MM.1S (cell line): ENCODE measurements around the gene IL1RAPL1.

Experiments
- DNase-seq: peaks from one replicate; pipeline ENCODE4 v3.0.0-alpha.2; 2015
- H2AFZ ChIP-seq: fragments of 300-600 bp; sonication (generic); 2 replicates; pipeline ENCODE4 v1.6.0; 2016; ENCODE audit warnings: antibody characterized with exemption, low read length
- H3F3A ChIP-seq: fragments of 300-600 bp; sonication (generic); 2 replicates; pipeline ENCODE4 v1.6.1; 2016; ENCODE audit warnings: mild to moderate bottlenecking, antibody characterized with exemption, low read length, moderate library complexity, mixed read lengths; ENCODE audit not compliant: insufficient read depth
- H3K27ac ChIP-seq: fragments of 300-600 bp; sonication (generic); 2 replicates; pipeline ENCODE4 v1.5.1; 2016; ENCODE audit warnings: mild to moderate bottlenecking, low read length
- H3K27me3 ChIP-seq: fragments of 300-600 bp; sonication (generic); replicated peaks from 2 replicates; pipeline ENCODE4 v1.6.0; 2016; ENCODE audit warnings: low read length; ENCODE audit not compliant: insufficient read depth
- H3K36me3 ChIP-seq: fragments of 300-600 bp; sonication (generic); replicated peaks from 2 replicates; pipeline ENCODE4 v1.6.1; 2016; ENCODE audit warnings: mild to moderate bottlenecking, low read length, mixed read lengths; ENCODE audit not compliant: insufficient read depth
- H3K4me1 ChIP-seq: fragments of 300-600 bp; sonication (generic); 2 replicates; pipeline ENCODE4 v1.6.1; 2016; ENCODE audit warnings: low read length, mixed read lengths
- H3K4me2 ChIP-seq: fragments of 300-600 bp; sonication (generic); 2 replicates; pipeline ENCODE4 v1.6.0; 2016; ENCODE audit warnings: low read depth, low read length
- H3K4me3 ChIP-seq: fragments of 300-600 bp; sonication (generic); 2 replicates; pipeline ENCODE4 v1.5.1; 2016; ENCODE audit warnings: low read length, mixed read lengths
- H3K79me2 ChIP-seq: fragments of 300-600 bp; sonication (generic); 2 replicates; pipeline ENCODE4 v1.6.1; 2016; ENCODE audit warnings: mixed run types, low read length, mixed read lengths
- H3K9ac ChIP-seq: fragments of 300-600 bp; sonication (generic); 2 replicates; pipeline ENCODE4 v1.6.1; 2016; ENCODE audit warnings: low read length, mixed read lengths
- H3K9me2 ChIP-seq: fragments of 300-600 bp; sonication (generic); replicated peaks from 2 replicates; pipeline ENCODE4 v1.6.1; 2016; ENCODE audit warnings: mild to moderate bottlenecking, low read length, mixed read lengths; ENCODE audit not compliant: insufficient read depth
- H3K9me3 ChIP-seq: fragments of 300-600 bp; sonication (generic); replicated peaks from 2 replicates; pipeline ENCODE4 v1.6.1; 2016; ENCODE audit warnings: mild to moderate bottlenecking, low read length, mixed read lengths; ENCODE audit not compliant: insufficient read depth
- H4K20me1 ChIP-seq: fragments of 300-600 bp; sonication (generic); 2 replicates; pipeline ENCODE4 v1.6.1; 2016; ENCODE audit warnings: mild to moderate bottlenecking, low read length, moderate library complexity, mixed read lengths; ENCODE audit not compliant: insufficient read depth
- CTCF ChIP-seq: fragments of 300-600 bp; sonication (generic); IDR thresholded peaks from 2 replicates; pipeline ENCODE4 v1.5.1; 2016; ENCODE audit warnings: antibody characterized with exemption, low read length, mixed read lengths
- EZH2 ChIP-seq: fragments of 300-600 bp; sonication (generic); optimal IDR thresholded peaks from 2 replicates; pipeline ENCODE3; 2017; ENCODE audit warnings: low read depth, mild to moderate bottlenecking, antibody characterized with exemption, low read length, mixed read lengths
- EZH2phosphoT487 ChIP-seq: fragments of 300-600 bp; sonication (generic); IDR thresholded peaks from 2 replicates; pipeline ENCODE4 v1.6.1; 2018; ENCODE audit warnings: antibody characterized with exemption, low read length

Gene IL1RAPL1

GRCh38 chrX:28595346-28595745, 8.1 kb downstream of the IL1RAPL1 start:
- H3K9me3 ChIP-seq, result no peaks in the 10 kb centered on the region
- H2AFZ ChIP-seq, result no peak overlapping the region
- no peak for DNase-seq
- H3K4me1 ChIP-seq, result no peaks in the 10 kb centered on the region
- no peaks in the 10 kb centered on the region for H3K36me3 ChIP-seq
- H3K4me3 ChIP-seq, result no peak overlapping the region
- H4K20me1 ChIP-seq, result no peaks in the 10 kb centered on the region
- H3K27me3 ChIP-seq, result no peaks in the 10 kb centered on the region
- H3K79me2 ChIP-seq, result no peaks in the 10 kb centered on the region
- no peak overlapping the region for H3K4me2 ChIP-seq
- no peak overlapping the region for H3K27ac ChIP-seq
- H3F3A ChIP-seq, result no peaks in the 10 kb centered on the region
- no peaks in the 10 kb centered on the region for H3K9me2 ChIP-seq
- H3K9ac ChIP-seq, result no peak overlapping the region
- no peak for TF ChIP-seq CTCF
- no peak for TF ChIP-seq EZH2phosphoT487
- TF ChIP-seq EZH2, result no peak

GRCh38 chrX:28599957-28600356, 12.7 kb downstream of the IL1RAPL1 start:
- H4K20me1 ChIP-seq, result no peaks in the 10 kb centered on the region
- no peaks in the 10 kb centered on the region for H3K79me2 ChIP-seq
- H3K27me3 ChIP-seq, result no peaks in the 10 kb centered on the region
- H3K27ac ChIP-seq, result no peak overlapping the region
- no peaks in the 10 kb centered on the region for H3K9me3 ChIP-seq
- H3K9ac ChIP-seq, result no peak overlapping the region
- H3K9me2 ChIP-seq, result no peaks in the 10 kb centered on the region
- H2AFZ ChIP-seq, result no peak overlapping the region
- H3K4me2 ChIP-seq, result no peak overlapping the region
- no peaks in the 10 kb centered on the region for H3K36me3 ChIP-seq
- TF ChIP-seq CTCF, result no peak
- no peak for TF ChIP-seq EZH2
- no peak for TF ChIP-seq EZH2phosphoT487
- no peak overlapping the region for H3K4me3 ChIP-seq
- H3K4me1 ChIP-seq, result no peaks in the 10 kb centered on the region
- H3F3A ChIP-seq, result no peaks in the 10 kb centered on the region
- no peak for DNase-seq

- Histone ChIP-seq H3K4me2 (no peak overlapping the region), H4K20me1 (no peaks in the 10 kb centered on the region), H3K4me1 (no peaks in the 10 kb centered on the region), H3K36me3 (no peaks in the 10 kb centered on the region), H3K27ac (no peak overlapping the region), H3K27me3 (no peaks in the 10 kb centered on the region), H3K79me2 (no peaks in the 10 kb centered on the region), H3F3A (no peaks in the 10 kb centered on the region), H2AFZ (no peak overlapping the region), H3K9ac (no peak overlapping the region), H3K9me3 (no peaks in the 10 kb centered on the region), H3K9me2 (no peaks in the 10 kb centered on the region), H3K4me3 (no peak overlapping the region)
- TF ChIP-seq EZH2phosphoT487 (no peak), EZH2 (no peak), CTCF (no peak)
- DNase-seq, result no peak
Measured at GRCh38 chrX:28609003-28609402, 21.8 kb downstream of the IL1RAPL1 start.
